Measurements from ENCODE around the gene CHIT1. TPM values are rescaled to one million over a fixed set of nuclear protein-coding genes. Genes with fewer than 3 reads are reported as not detected.

CHIT1 gene
- total RNA-seq, 1 experiment from 2014 or later: not detected

DNA sequence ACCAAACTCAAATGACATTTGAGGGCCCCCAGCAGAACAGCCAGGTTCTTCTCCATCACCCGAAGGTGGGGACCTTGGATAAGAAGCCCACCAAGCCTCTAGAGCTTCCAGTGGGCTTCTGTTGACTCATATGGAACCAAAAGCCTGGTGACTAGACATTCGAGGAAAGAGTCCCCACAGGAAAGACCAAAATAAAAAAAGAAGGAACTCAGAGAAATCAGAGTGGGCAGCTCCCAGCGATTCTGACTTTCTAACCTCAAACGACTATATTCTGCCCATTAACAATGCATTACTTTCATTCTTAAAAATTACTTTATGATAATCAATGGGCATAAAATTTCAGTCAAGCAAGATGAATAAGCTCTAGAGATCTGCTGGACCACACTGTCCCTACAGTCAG, 9.6 kb upstream of the CHIT1 start:
- RAD21 ChIA-PET (ENCODE audit: low non-redundant PET in 1 of 2, low total read pairs in 2 of 2, uncharacterized antibody in 2 of 2, unreplicated experiment in 2 of 2): no interaction called here
- Histone ChIP-seq H3K4me2 (ENCODE audit: low read length) (no peak overlapping the region), H4K20me1 (ENCODE audit: insufficient read depth) (no peaks in the 10 kb centered on the region), H3K4me3 (replicated peaks in 1 of 2; ENCODE audit: low read depth in 1 of 2, low read length in 2 of 2) (no peak overlapping the region), H3K9me3 (ENCODE audit: control insufficient read depth in 1 of 2, insufficient read depth in 1 of 2, low read depth in 1 of 2, low read length in 2 of 2) (no peaks in the 10 kb centered on the region), H3K9ac (ENCODE audit: low read length) (no peak overlapping the region), H3K36me3 (ENCODE audit: control insufficient read depth in 1 of 2, insufficient read depth in 2 of 2, low read length in 2 of 2) (no peaks in the 10 kb centered on the region), H3K27me3 (ENCODE audit: insufficient read depth, low read length) (no peaks in the 10 kb centered on the region), H3K9me2 (ENCODE audit: insufficient read depth) (no peaks in the 10 kb centered on the region), H2AFZ (ENCODE audit: low read depth, low read length, poor library complexity, severe bottlenecking) (no peak overlapping the region), H3K79me2 (ENCODE audit: insufficient read depth, low read length) (no peaks in the 10 kb centered on the region), H3K4me1 (ENCODE audit: control insufficient read depth in 1 of 2, insufficient read depth in 2 of 2, low read length in 2 of 2) (no peaks in the 10 kb centered on the region), H3K27ac (ENCODE audit: low read depth, low read length) (no peak overlapping the region)
- no TSS peak for BruUV-seq (replicated peaks)
- POLR2A ChIA-PET: interaction anchor here (0.5 kb wide), 1 partner anchor 99 kb away, joined by 4 read pairs; no protein-coding TSS in a partner anchor
- DNase-seq (ENCODE audit: low read depth, low spot score) (no peak), ATAC-seq (no peak)
- CTCF ChIA-PET: no interaction called here
- intact Hi-C loops (cut with micrococcal nuclease): no loop called here
- TF ChIP-seq ZFX (IDR thresholded peaks at IDR 0.05) (no peak), JUND (IDR thresholded peaks at IDR 0.05) (no peak), REST (IDR thresholded peaks at IDR 0.05; ENCODE audit: low read depth) (no peak), TCF7L2 (IDR thresholded peaks at IDR 0.05; ENCODE audit: borderline replicate concordance, extremely low read depth, insufficient read depth, insufficient read length) (no peak), YY1 (IDR thresholded peaks at IDR 0.05; ENCODE audit: extremely low read depth, insufficient replicate concordance, low read depth, low read length) (no peak), EZH2 (IDR thresholded peaks at IDR 0.05) (no peak), SRF (IDR thresholded peaks at IDR 0.05; ENCODE audit: low read depth) (no peak), POLR2A (IDR thresholded peaks at IDR 0.05; ENCODE audit: borderline replicate concordance, extremely low read depth, insufficient read depth, insufficient read length) (no peak), CBX3 (IDR thresholded peaks at IDR 0.05; ENCODE audit: low read depth) (no peak), MAX (IDR thresholded peaks at IDR 0.05) (no peak), FOSL1 (IDR thresholded peaks at IDR 0.05; ENCODE audit: low read depth) (no peak), ATF3 (IDR thresholded peaks at IDR 0.05) (no peak), EGR1 (IDR thresholded peaks at IDR 0.05; ENCODE audit: low read depth) (no peak), ZNF274 (IDR thresholded peaks at IDR 0.05; ENCODE audit: low read depth, low read length) (no peak), EZH2phosphoT487 (IDR thresholded peaks at IDR 0.05; ENCODE audit: borderline replicate concordance) (no peak)
- TF ChIP-seq, protein P1, sequence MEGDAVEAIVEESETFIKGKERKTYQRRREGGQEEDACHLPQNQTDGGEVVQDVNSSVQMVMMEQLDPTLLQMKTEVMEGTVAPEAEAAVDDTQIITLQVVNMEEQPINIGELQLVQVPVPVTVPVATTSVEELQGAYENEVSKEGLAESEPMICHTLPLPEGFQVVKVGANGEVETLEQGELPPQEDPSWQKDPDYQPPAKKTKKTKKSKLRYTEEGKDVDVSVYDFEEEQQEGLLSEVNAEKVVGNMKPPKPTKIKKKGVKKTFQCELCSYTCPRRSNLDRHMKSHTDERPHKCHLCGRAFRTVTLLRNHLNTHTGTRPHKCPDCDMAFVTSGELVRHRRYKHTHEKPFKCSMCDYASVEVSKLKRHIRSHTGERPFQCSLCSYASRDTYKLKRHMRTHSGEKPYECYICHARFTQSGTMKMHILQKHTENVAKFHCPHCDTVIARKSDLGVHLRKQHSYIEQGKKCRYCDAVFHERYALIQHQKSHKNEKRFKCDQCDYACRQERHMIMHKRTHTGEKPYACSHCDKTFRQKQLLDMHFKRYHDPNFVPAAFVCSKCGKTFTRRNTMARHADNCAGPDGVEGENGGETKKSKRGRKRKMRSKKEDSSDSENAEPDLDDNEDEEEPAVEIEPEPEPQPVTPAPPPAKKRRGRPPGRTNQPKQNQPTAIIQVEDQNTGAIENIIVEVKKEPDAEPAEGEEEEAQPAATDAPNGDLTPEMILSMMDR (IDR thresholded peaks at IDR 0.05 in 2 of 3, conservative IDR thresholded peaks at IDR 0.05 in 1 of 3; ENCODE audit: borderline replicate concordance in 1 of 3, insufficient read depth in 1 of 3, low read depth in 2 of 3, low read length in 2 of 3): no peak

Data from HCT116 (cell line).